Measurements from ENCODE around the gene SLC35B4.

- TF ChIP-seq, protein P1, sequence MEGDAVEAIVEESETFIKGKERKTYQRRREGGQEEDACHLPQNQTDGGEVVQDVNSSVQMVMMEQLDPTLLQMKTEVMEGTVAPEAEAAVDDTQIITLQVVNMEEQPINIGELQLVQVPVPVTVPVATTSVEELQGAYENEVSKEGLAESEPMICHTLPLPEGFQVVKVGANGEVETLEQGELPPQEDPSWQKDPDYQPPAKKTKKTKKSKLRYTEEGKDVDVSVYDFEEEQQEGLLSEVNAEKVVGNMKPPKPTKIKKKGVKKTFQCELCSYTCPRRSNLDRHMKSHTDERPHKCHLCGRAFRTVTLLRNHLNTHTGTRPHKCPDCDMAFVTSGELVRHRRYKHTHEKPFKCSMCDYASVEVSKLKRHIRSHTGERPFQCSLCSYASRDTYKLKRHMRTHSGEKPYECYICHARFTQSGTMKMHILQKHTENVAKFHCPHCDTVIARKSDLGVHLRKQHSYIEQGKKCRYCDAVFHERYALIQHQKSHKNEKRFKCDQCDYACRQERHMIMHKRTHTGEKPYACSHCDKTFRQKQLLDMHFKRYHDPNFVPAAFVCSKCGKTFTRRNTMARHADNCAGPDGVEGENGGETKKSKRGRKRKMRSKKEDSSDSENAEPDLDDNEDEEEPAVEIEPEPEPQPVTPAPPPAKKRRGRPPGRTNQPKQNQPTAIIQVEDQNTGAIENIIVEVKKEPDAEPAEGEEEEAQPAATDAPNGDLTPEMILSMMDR (IDR thresholded peaks at IDR 0.05; ENCODE audit: insufficient read depth, low read length, poor library complexity, severe bottlenecking): no peak
- TF ChIP-seq EZH2phosphoT487 (conservative IDR thresholded peaks at IDR 0.05; ENCODE audit: low read length): no peak
Measured at GRCh38 chr7:134353411-134353810, 36.7 kb upstream of the SLC35B4 start.
